Transverse colon (tissue), 3 donors: ENCODE results near the gene ATP6AP2.

Experiments
- EP300 ChIP-seq: sonication (generic); formaldehyde crosslinking; IDR thresholded peaks from one replicate; pipeline ENCODE4 v1.6.1; 2017; ENCODE audit warnings: antibody characterized with exemption, low read depth
- POLR2A ChIP-seq: fragments of 450-650 bp; IDR thresholded peaks from one replicate; pipeline ENCODE4 v1.6.1; 2016; ENCODE audit warnings: antibody characterized with exemption, mild to moderate bottlenecking, moderate library complexity
- TF ChIP-seq, protein P1 (sequence below), 5 experiments: fragments of 200-600 bp in 3 of 5; fragments of 450-650 bp in 2 of 5; sonication (generic) in 3 of 5; IDR thresholded peaks; 1 replicate in 2 of 5; 2 replicates in 3 of 5; pipeline ENCODE4 v1.5.1; 2016 to 2017; ENCODE audit warnings: antibody characterized with exemption in 5 of 5, inconsistent platforms in 3 of 5, mild to moderate bottlenecking in 2 of 5, moderate library complexity in 1 of 5

DNA sequence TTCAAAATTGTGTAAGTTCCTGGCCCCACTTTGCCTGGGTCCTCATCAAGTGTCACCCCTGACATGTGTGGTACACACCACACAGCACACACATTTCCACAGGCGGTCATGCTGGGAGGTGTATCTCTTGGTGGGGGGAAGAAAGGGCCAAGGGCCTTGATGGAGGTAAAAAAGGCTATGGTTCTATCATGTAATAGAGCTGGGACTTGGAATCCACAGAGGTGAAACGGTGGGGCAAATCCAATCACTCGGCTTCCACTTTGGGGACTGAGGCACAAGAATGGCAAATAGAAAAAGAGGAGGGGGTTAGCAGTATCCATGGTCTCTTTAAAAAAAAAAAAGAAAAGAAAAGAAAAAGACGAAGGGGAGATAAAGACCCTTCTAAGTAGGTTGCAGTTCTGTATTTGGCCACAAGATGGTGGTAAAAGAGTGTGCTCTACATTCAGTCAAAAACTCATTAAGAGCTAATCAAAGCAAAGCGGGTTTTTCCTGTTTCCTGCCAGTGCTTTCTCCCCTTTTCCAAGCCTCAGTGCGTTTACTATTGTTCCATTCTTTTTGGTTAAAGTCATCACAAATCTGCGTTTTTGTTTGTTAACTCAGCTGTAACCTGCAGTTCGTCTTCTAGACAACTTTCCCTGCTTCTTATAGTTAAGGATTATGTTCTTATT is 37.0 kb upstream of the ATP6AP2 start:
- no peak for TF ChIP-seq POLR2A
- TF ChIP-seq, protein P1, sequence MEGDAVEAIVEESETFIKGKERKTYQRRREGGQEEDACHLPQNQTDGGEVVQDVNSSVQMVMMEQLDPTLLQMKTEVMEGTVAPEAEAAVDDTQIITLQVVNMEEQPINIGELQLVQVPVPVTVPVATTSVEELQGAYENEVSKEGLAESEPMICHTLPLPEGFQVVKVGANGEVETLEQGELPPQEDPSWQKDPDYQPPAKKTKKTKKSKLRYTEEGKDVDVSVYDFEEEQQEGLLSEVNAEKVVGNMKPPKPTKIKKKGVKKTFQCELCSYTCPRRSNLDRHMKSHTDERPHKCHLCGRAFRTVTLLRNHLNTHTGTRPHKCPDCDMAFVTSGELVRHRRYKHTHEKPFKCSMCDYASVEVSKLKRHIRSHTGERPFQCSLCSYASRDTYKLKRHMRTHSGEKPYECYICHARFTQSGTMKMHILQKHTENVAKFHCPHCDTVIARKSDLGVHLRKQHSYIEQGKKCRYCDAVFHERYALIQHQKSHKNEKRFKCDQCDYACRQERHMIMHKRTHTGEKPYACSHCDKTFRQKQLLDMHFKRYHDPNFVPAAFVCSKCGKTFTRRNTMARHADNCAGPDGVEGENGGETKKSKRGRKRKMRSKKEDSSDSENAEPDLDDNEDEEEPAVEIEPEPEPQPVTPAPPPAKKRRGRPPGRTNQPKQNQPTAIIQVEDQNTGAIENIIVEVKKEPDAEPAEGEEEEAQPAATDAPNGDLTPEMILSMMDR (IDR thresholded peaks at IDR 0.05), result peak; percentile 65 to 93 (median 70)
- no peak for TF ChIP-seq EP300
